Right cardiac atrium (tissue), 5 donors: ENCODE measurements around the gene KRT28. TPM values are rescaled to one million over a fixed set of nuclear protein-coding genes. Genes with fewer than 3 reads are reported as not detected.
"Not testable (repeated sequence)": the region's sequence is repeated elsewhere in the genome, so short reads cannot be mapped to it uniquely, and the experiment has no call there.

Source experiments
- ATAC-seq, 2 donors: fragments of 200-7000 bp; cut with Tn5 transposase; one replicate each; pipeline versions ENCODE4 v1.8.0 to v1.9.1; 2020; ENCODE audit warnings: moderate library complexity in 2 of 2, mild to moderate bottlenecking in 1 of 2
- DNase-seq, 3 donors: peaks; one replicate each; pipeline ENCODE4 v3.0.0-alpha.2; 2020
- H3K27ac ChIP-seq: one replicate; pipeline ENCODE4 v1.5.1; 2013; ENCODE audit warnings: mild to moderate bottlenecking, low read length, control low read depth, moderate library complexity
- H3K27me3 ChIP-seq: one replicate; pipeline ENCODE4 v1.6.1; 2013; ENCODE audit not compliant: control insufficient read depth, insufficient read depth
- H3K4me1 ChIP-seq: one replicate; pipeline ENCODE4 v1.6.1; 2013; ENCODE audit warnings: low read length; ENCODE audit not compliant: control insufficient read depth, insufficient read depth
- H3K4me3 ChIP-seq: one replicate; pipeline ENCODE4 v1.5.1; 2013; ENCODE audit warnings: low read length, control low read depth
- H3K9me3 ChIP-seq: one replicate; pipeline ENCODE4 v1.6.1; 2013; ENCODE audit warnings: low read length; ENCODE audit not compliant: control insufficient read depth
- WGBS: extraction: QIAGEN DNeasy Blood & Tissue Kit; methylation state at CpG from one replicate; pipeline ENCODE4 v1.1.7; 2013; 5-methylcytosine and 5-hydroxymethylcytosine counted together
- intact Hi-C, 4 donors: fragments of 100-400 bp; cut with DNase I; formaldehyde crosslinking; loops; one replicate each; pipeline versions ENCODE4 v1.11.0 to v1.14.0; 2022 to 2023
- polyA plus RNA-seq: library from polyadenylated mRNA; stranded (reverse); fragments of 200-250 nt; gene quantifications from one replicate; pipeline ENCODE4 v1.2.3, GENCODE V29; 2013
- total RNA-seq, 4 donors: library from RNA; stranded (reverse); fragmentation: NEBNext Ultra II Directional; extraction: Animal tissue kit (Norgen Biotek cat#: 25700); gene quantifications; one replicate each; pipeline ENCODE4 v1.2.1, GENCODE V29; 2021
- donor health status: healthy with polysubstance abuse.
- donor health status: DM: no; HTN: yes; CAD: no.
- donor health status: DM: no; HTN: no; CAD: no.
- donor health status: DM: no; HTN: yes; CAD: no; lungs with severe emphysema.
- donor health status: DM: yes; HTN: yes; CAD: no.

The KRT28 gene
- total and polyA plus RNA-seq, 5 donors, result not detected

DNA sequence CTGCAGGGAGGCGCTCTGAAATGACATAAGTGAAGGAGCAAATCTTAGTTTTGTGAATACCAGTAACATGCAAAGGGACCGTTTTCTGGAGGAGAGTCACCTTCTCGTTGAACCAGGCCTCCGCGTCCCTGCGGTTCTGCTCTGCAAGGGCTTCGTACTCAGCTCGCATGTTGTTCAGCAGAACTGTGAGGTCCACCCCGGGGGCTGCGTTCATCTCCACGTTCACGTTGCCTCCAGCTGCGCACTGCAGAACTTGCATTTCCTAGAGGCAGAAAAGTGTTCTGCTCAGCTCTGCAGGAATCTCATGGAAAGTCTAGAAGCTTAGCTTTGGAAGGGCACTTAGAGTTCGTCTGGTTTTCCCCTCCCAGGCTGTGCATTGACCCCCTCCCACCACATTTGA is 48.7 kb downstream of the KRT28 start:
- Histone ChIP-seq H3K4me3 (no peak overlapping the region), H3K9me3 (no peaks in the 10 kb centered on the region), H3K27me3 (no peaks in the 10 kb centered on the region), H3K4me1 (no peaks in the 10 kb centered on the region), H3K27ac (no peak overlapping the region)
- DNase-seq (no peak), ATAC-seq (no peak)
- intact Hi-C loops, result no loop called here
- 84% methylated on average over 14 of the region's 14 CpGs for WGBS

DNA sequence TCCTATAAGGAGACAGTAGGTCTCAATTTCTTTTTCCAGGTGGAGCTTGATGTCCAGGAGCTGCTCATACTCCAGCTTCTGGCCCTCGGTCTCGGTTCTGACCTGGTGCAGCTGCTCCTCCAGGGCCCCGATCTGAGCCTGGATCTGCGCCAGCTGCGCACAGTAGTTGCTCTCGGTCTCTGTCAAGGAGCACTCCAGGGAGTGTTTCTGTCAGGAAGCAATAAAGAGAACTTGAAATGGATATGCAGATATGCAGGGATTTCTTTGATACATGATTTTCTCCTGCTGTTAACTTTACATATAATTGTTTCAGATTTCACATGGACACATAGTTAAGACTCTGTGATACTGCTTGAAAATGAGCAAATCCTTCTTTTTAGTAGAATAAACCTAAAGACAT is 49.4 kb downstream of the KRT28 start:
- Histone ChIP-seq H3K27ac (no peak overlapping the region), H3K4me1 (no peaks in the 10 kb centered on the region), H3K27me3 (no peaks in the 10 kb centered on the region), H3K4me3 (no peak overlapping the region), H3K9me3 (no peaks in the 10 kb centered on the region)
- intact Hi-C loops, result no loop called here
- ATAC-seq (no peak), DNase-seq (no peak)
- 78% methylated on average over 6 of the region's 6 CpGs for WGBS

DNA sequence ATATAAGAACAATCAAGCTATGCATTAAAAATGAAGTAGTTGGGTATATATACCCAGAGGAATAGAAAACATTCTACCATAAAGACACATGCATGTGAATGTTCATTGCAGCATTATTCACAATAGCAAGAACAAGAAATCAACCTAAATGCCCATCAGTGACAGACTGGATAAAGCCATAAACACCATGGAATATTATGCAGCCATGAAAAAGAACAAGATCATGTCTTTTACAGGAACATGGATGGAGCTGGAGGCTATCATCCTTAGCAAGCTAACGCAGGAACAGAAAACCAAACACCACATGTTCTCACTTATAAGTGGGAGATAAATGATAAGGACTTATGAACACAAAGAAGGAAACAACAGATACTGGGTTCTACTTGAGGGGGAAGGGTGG is 51.1 kb downstream of the KRT28 start:
- WGBS, result 44% methylated on average over 1 of the region's 1 CpG
- intact Hi-C loops, H3K4me1 ChIP-seq, ATAC-seq, H3K9me3 ChIP-seq, H3K4me3 ChIP-seq, DNase-seq, H3K27ac ChIP-seq, H3K27me3 ChIP-seq: not testable (repeated sequence)

Other genes starting within 250 kb of the KRT28 start
- under 1 TPM in 2 of 4 donors, not detected in 2; 0.19 to 0.20 TPM for gene CCR7, start 234.5 kb downstream of the KRT28 start, total RNA-seq
- gene CCR7, start 234.5 kb downstream of the KRT28 start, polyA plus RNA-seq, result 0.11 TPM
- gene SMARCE1, start 152.1 kb downstream of the KRT28 start, total RNA-seq, result 10 to 100 TPM; 69.2 to 72.0 (median 71.4) TPM
- 51.8 TPM for gene SMARCE1, start 152.1 kb downstream of the KRT28 start, polyA plus RNA-seq
- gene KRT222, start 134.8 kb downstream of the KRT28 start, total RNA-seq, result 1 to 10 TPM in 1 of 4 donors, under 1 TPM in 3; 0.45 to 1.4 (median 0.58) TPM
- gene KRT222, start 134.8 kb downstream of the KRT28 start, polyA plus RNA-seq, result 1.5 TPM
- not detected for gene KRT24, start 96.2 kb downstream of the KRT28 start, total RNA-seq
- gene KRT24, start 96.2 kb downstream of the KRT28 start, polyA plus RNA-seq, result 0.16 TPM
- not detected for gene KRT25, start 44.6 kb downstream of the KRT28 start, total RNA-seq
- not detected for gene KRT25, start 44.6 kb downstream of the KRT28 start, polyA plus RNA-seq
- not detected for gene KRT26, start 27.8 kb downstream of the KRT28 start, total RNA-seq
- gene KRT26, start 27.8 kb downstream of the KRT28 start, polyA plus RNA-seq, result not detected
- gene KRT27, start 17.4 kb downstream of the KRT28 start, total RNA-seq, result under 1 TPM in 1 of 4 donors, not detected in 3; 0.21 TPM
- gene KRT27, start 17.4 kb downstream of the KRT28 start, polyA plus RNA-seq, result 0.43 TPM
- 10 to 100 TPM; 65.8 to 79.5 (median 74.0) TPM for gene KRT10, start 22.7 kb upstream of the KRT28 start, total RNA-seq
- gene KRT10, start 22.7 kb upstream of the KRT28 start, polyA plus RNA-seq, result 71.8 TPM
- not detected for gene KRT12, start 67.3 kb upstream of the KRT28 start, total RNA-seq
- gene KRT12, start 67.3 kb upstream of the KRT28 start, polyA plus RNA-seq, result not detected
- gene KRT20, start 85.3 kb upstream of the KRT28 start, total RNA-seq, result not detected
- gene KRT20, start 85.3 kb upstream of the KRT28 start, polyA plus RNA-seq, result 0.14 TPM
- gene KRT23, start 137.7 kb upstream of the KRT28 start, total RNA-seq, result not detected
- not detected for gene KRT23, start 137.7 kb upstream of the KRT28 start, polyA plus RNA-seq
- not detected for gene KRT39, start 167.0 kb upstream of the KRT28 start, total RNA-seq
- gene KRT39, start 167.0 kb upstream of the KRT28 start, polyA plus RNA-seq, result not detected
- gene KRT40, start 184.4 kb upstream of the KRT28 start, total RNA-seq, result not detected
- gene KRT40, start 184.4 kb upstream of the KRT28 start, polyA plus RNA-seq, result not detected
- gene KRTAP3-3, start 194.2 kb upstream of the KRT28 start, total RNA-seq, result not detected
- not detected for gene KRTAP3-3, start 194.2 kb upstream of the KRT28 start, polyA plus RNA-seq
- gene KRTAP3-2, start 199.9 kb upstream of the KRT28 start, total RNA-seq, result not detected
- gene KRTAP3-2, start 199.9 kb upstream of the KRT28 start, polyA plus RNA-seq, result not detected
- gene KRTAP3-1, start 209.2 kb upstream of the KRT28 start, total RNA-seq, result not detected
- not detected for gene KRTAP3-1, start 209.2 kb upstream of the KRT28 start, polyA plus RNA-seq
- gene KRTAP1-5, start 227.2 kb upstream of the KRT28 start, total RNA-seq, result not detected
- gene KRTAP1-5, start 227.2 kb upstream of the KRT28 start, polyA plus RNA-seq, result not detected
- gene KRTAP1-4, start 230.2 kb upstream of the KRT28 start, total RNA-seq, result not detected
- not detected for gene KRTAP1-4, start 230.2 kb upstream of the KRT28 start, polyA plus RNA-seq
- not detected for gene KRTAP1-3, start 234.9 kb upstream of the KRT28 start, total RNA-seq
- gene KRTAP1-3, start 234.9 kb upstream of the KRT28 start, polyA plus RNA-seq, result not detected
- not detected for gene KRTAP1-1, start 241.5 kb upstream of the KRT28 start, total RNA-seq
- not detected for gene KRTAP1-1, start 241.5 kb upstream of the KRT28 start, polyA plus RNA-seq
- not detected for gene KRTAP2-1, start 247.4 kb upstream of the KRT28 start, total RNA-seq
- not detected for gene KRTAP2-1, start 247.4 kb upstream of the KRT28 start, polyA plus RNA-seq